ENCODE data around the gene ADGRG7. TPM values are rescaled to one million over a fixed set of nuclear protein-coding genes. Genes with fewer than 3 reads are reported as not detected.

The ADGRG7 gene
- total and polyA plus RNA-seq, 4 donors, result 2.1 to 65.5 (median 13.7) TPM

- Histone ChIP-seq H3K36me3 (ENCODE audit: control insufficient read depth in 4 of 4, insufficient read depth in 3 of 4, low read depth in 1 of 4, low read length in 3 of 4) (peaks cover 0 to 3% (median under 1%) of the 10 kb centered on the region in 4 donors), H3K27me3 (ENCODE audit: control insufficient read depth in 4 of 4, insufficient read depth in 4 of 4, low read length in 3 of 4) (no peaks in the 10 kb centered on the region), H3K9me3 (ENCODE audit: control insufficient read depth in 4 of 4, low read length in 3 of 4) (no peaks in the 10 kb centered on the region), H3K9ac (ENCODE audit: low read depth in 1 of 2, low read length in 2 of 2) (no peak overlapping the region), H3K4me1 (ENCODE audit: control insufficient read depth in 4 of 4, insufficient read depth in 4 of 4, low read length in 3 of 4) (peaks cover 2 to 9% (median 5%) of the 10 kb centered on the region in 4 donors), H3K27ac (ENCODE audit: low read depth in 1 of 2, low read length in 2 of 2) (peak overlapping the region; percentile 12 to 56), H3K4me3 (ENCODE audit: low read depth in 1 of 3, low read length in 3 of 3) (no peak overlapping the region)
- DNase-seq (ENCODE audit: low spot score), result no peak
- WGBS, result 94% methylated on average over 6 of the region's 6 CpGs
- TF ChIP-seq RAD21 (IDR thresholded peaks at IDR 0.05), result no peak
- no peak for TF ChIP-seq CTCF (IDR thresholded peaks at IDR 0.05; ENCODE audit: low read depth, low read length, missing input control)
- no peak for TF ChIP-seq JUND (IDR thresholded peaks at IDR 0.05)
- no peak for TF ChIP-seq ATF3 (IDR thresholded peaks at IDR 0.05)
- TF ChIP-seq TAF1 (conservative IDR thresholded peaks at IDR 0.05), result no peak
- no peak for TF ChIP-seq FOXA1 (IDR thresholded peaks at IDR 0.05)
- TF ChIP-seq HNF4A (conservative IDR thresholded peaks at IDR 0.05), result no peak
- no peak for TF ChIP-seq ZBTB33 (IDR thresholded peaks at IDR 0.05)
- TF ChIP-seq SP1 (IDR thresholded peaks at IDR 0.05), result no peak
- no peak for TF ChIP-seq FOXA2 (IDR thresholded peaks at IDR 0.05)
- no peak for TF ChIP-seq RXRA (IDR thresholded peaks at IDR 0.05)
- TF ChIP-seq REST (IDR thresholded peaks at IDR 0.05), result no peak
- no peak for TF ChIP-seq MAX (IDR thresholded peaks at IDR 0.05)
- TF ChIP-seq EGR1 (IDR thresholded peaks at IDR 0.05; ENCODE audit: low read depth in 2 of 2), result no peak
- TF ChIP-seq YY1 (IDR thresholded peaks at IDR 0.05), result no peak
Observed at GRCh38 chr3:100575704-100576103, 33.7 kb upstream of the ADGRG7 start.

- peaks cover 0 to 3% (median 0%) of the 10 kb centered on the region in 4 donors for H3K36me3 ChIP-seq (ENCODE audit: control insufficient read depth in 4 of 4, insufficient read depth in 3 of 4, low read depth in 1 of 4, low read length in 3 of 4)
- H3K4me3 ChIP-seq (ENCODE audit: low read depth in 1 of 3, low read length in 3 of 3), result no peak overlapping the region
- no peak for DNase-seq (ENCODE audit: low spot score)
- no peak overlapping the region for H3K9ac ChIP-seq (ENCODE audit: low read depth in 1 of 2, low read length in 2 of 2)
- H3K27me3 ChIP-seq (ENCODE audit: control insufficient read depth in 4 of 4, insufficient read depth in 4 of 4, low read length in 3 of 4), result no peaks in the 10 kb centered on the region
- H3K9me3 ChIP-seq (ENCODE audit: control insufficient read depth in 4 of 4, low read length in 3 of 4), result no peaks in the 10 kb centered on the region
- no peak overlapping the region for H3K27ac ChIP-seq (ENCODE audit: low read depth in 1 of 2, low read length in 2 of 2)
- H3K4me1 ChIP-seq (ENCODE audit: control insufficient read depth in 4 of 4, insufficient read depth in 4 of 4, low read length in 3 of 4), result peaks cover 2 to 11% (median 5%) of the 10 kb centered on the region in 4 donors
- 89% methylated on average over 1 of the region's 1 CpG for WGBS
- no peak for TF ChIP-seq JUND (IDR thresholded peaks at IDR 0.05)
- no peak for TF ChIP-seq EGR1 (IDR thresholded peaks at IDR 0.05; ENCODE audit: low read depth in 2 of 2)
- no peak for TF ChIP-seq SP1 (IDR thresholded peaks at IDR 0.05)
- TF ChIP-seq HNF4G (IDR thresholded peaks at IDR 0.05), result no peak
- no peak for TF ChIP-seq RXRA (IDR thresholded peaks at IDR 0.05)
- no peak for TF ChIP-seq REST (IDR thresholded peaks at IDR 0.05)
- TF ChIP-seq RAD21 (IDR thresholded peaks at IDR 0.05), result no peak
- no peak for TF ChIP-seq MAX (IDR thresholded peaks at IDR 0.05)
- no peak for TF ChIP-seq FOXA2 (IDR thresholded peaks at IDR 0.05)
- TF ChIP-seq TAF1 (conservative IDR thresholded peaks at IDR 0.05), result no peak
- TF ChIP-seq FOXA1 (IDR thresholded peaks at IDR 0.05), result no peak
- no peak for TF ChIP-seq YY1 (IDR thresholded peaks at IDR 0.05)
- TF ChIP-seq ZBTB33 (IDR thresholded peaks at IDR 0.05), result no peak
Observed at GRCh38 chr3:100577382-100578008, 31.9 kb upstream of the ADGRG7 start.

Data from liver (tissue), 9 donors.